GM18870 (cell line): Measurements from ENCODE around the gene ZFHX3.

Source experiments
- ATAC-seq: cut with Tn5 transposase; IDR thresholded peaks from one replicate; pipeline ENCODE4 v1.9.1; 2021; ENCODE audit warnings: moderate library complexity; ENCODE audit not compliant: unreplicated experiment

ZFHX3 gene

GRCh38 chr16:72884037-72884436 is 163.9 kb downstream of the ZFHX3 start:
- no peak for ATAC-seq

GRCh38 chr16:72879846-72880245 is 168.1 kb downstream of the ZFHX3 start:
- no peak for ATAC-seq

GRCh38 chr16:72878301-72879269 is 169.3 kb downstream of the ZFHX3 start:
- no peak for ATAC-seq

GRCh38 chr16:72877374-72878028 is 170.4 kb downstream of the ZFHX3 start:
- ATAC-seq = no peak

GRCh38 chr16:72876981-72877373 is 171.0 kb downstream of the ZFHX3 start:
- ATAC-seq = no peak

- ATAC-seq = no peak
These were observed 171.7 kb downstream of the ZFHX3 start for GRCh38 chr16:72876221-72876620.

- no peak for ATAC-seq
These were observed 172.5 kb downstream of the ZFHX3 start for GRCh38 chr16:72875291-72876031.

GRCh38 chr16:72873853-72874252 is 174.1 kb downstream of the ZFHX3 start:
- ATAC-seq = no peak

GRCh38 chr16:72873044-72873443 is 174.9 kb downstream of the ZFHX3 start:
- ATAC-seq = no peak

- no peak for ATAC-seq
These were observed 182.1 kb downstream of the ZFHX3 start for GRCh38 chr16:72865835-72866234.

- no peak for ATAC-seq
These were observed 182.7 kb downstream of the ZFHX3 start for GRCh38 chr16:72865258-72865657.

- no peak for ATAC-seq
These were observed 183.6 kb downstream of the ZFHX3 start for GRCh38 chr16:72864130-72864833.

- no peak for ATAC-seq
These were observed 185.8 kb downstream of the ZFHX3 start for GRCh38 chr16:72862090-72862489.

- no peak for ATAC-seq
These were observed 187.0 kb downstream of the ZFHX3 start for GRCh38 chr16:72860726-72861562.

GRCh38 chr16:72859581-72859980 is 188.3 kb downstream of the ZFHX3 start:
- no peak for ATAC-seq

- no peak for ATAC-seq
These were observed 189.0 kb downstream of the ZFHX3 start for GRCh38 chr16:72858665-72859493.

GRCh38 chr16:72857834-72858664 is 189.9 kb downstream of the ZFHX3 start:
- ATAC-seq = no peak

- no peak for ATAC-seq
These were observed 191.1 kb downstream of the ZFHX3 start for GRCh38 chr16:72856797-72857196.
